Stimulated activated naive CD4-positive, alpha-beta T cell (primary cell): ENCODE results near the gene PLEKHA6.
A peak's percentile ranks its signal among the peaks of the same experiment; 100 is the strongest.

Experiments
- DNase-seq, 6 experiments: peaks; one replicate each; lab custom pipeline; 2025; lab: John Stamatoyannopoulos, UW

The PLEKHA6 gene

GRCh38 chr1:204213668-204214662 is 145.8 kb downstream of the PLEKHA6 start, which contains the start of gene GOLT1A:
GOLT1A (minus strand) TSS chr1:204213988; CDS start chr1:204213906, 82 bp downstream.
- peak in 5 of 6 experiments; percentile 19 to 44 (median 41) for DNase-seq

- DNase-seq: no peak
Observed at GRCh38 chr1:204212715-204213114, 147.0 kb downstream of the PLEKHA6 start.

- DNase-seq: no peak
Observed at GRCh38 chr1:204211046-204211445, 148.7 kb downstream of the PLEKHA6 start.

GRCh38 chr1:204207136-204207616 is 152.6 kb downstream of the PLEKHA6 start:
- peak; percentile 19 to 75 (median 62) for DNase-seq

- DNase-seq: no peak
Observed at GRCh38 chr1:204206121-204206520, 153.6 kb downstream of the PLEKHA6 start.

GRCh38 chr1:204205486-204205885 is 154.2 kb downstream of the PLEKHA6 start:
- no peak for DNase-seq

GRCh38 chr1:204204944-204205343 is 154.8 kb downstream of the PLEKHA6 start:
- peak in 3 of 6 experiments; percentile 15 to 37 (median 28) for DNase-seq

- no peak for DNase-seq
Observed at GRCh38 chr1:204203206-204203767, 156.4 kb downstream of the PLEKHA6 start.

GRCh38 chr1:204202481-204202880 is 157.2 kb downstream of the PLEKHA6 start:
- no peak for DNase-seq

- DNase-seq: no peak
Observed at GRCh38 chr1:204201348-204202040, 158.2 kb downstream of the PLEKHA6 start.

GRCh38 chr1:204199579-204199978 is 160.2 kb downstream of the PLEKHA6 start:
- DNase-seq: no peak

- no peak for DNase-seq
Observed at GRCh38 chr1:204198348-204199340, 161.1 kb downstream of the PLEKHA6 start.

- DNase-seq: no peak
Observed at GRCh38 chr1:204197068-204197467, 162.7 kb downstream of the PLEKHA6 start.

GRCh38 chr1:204196068-204196795 is 163.5 kb downstream of the PLEKHA6 start, which contains the start of gene KISS1:
KISS1 (minus strand) TSS chr1:204196491; CDS start chr1:204192876, 3,615 bp downstream.
- DNase-seq: no peak

GRCh38 chr1:204194771-204195170 is 165.0 kb downstream of the PLEKHA6 start:
- no peak for DNase-seq

GRCh38 chr1:204194080-204194479 is 165.6 kb downstream of the PLEKHA6 start:
- DNase-seq: no peak

- DNase-seq: no peak
Observed at GRCh38 chr1:204192589-204193352, 167.0 kb downstream of the PLEKHA6 start.

- no peak for DNase-seq
Observed at GRCh38 chr1:204192046-204192445, 167.7 kb downstream of the PLEKHA6 start.

- no peak for DNase-seq
Observed at GRCh38 chr1:204191456-204191855, 168.3 kb downstream of the PLEKHA6 start.
